IMR-90 (cell line): Measurements from ENCODE around the gene FLT1. TPM values are rescaled to one million over a fixed set of nuclear protein-coding genes. Genes with fewer than 3 reads are reported as not detected.

ENCODE experiments used
- ATAC-seq: fragments of 200-7000 bp; cut with Tn5 transposase; 2 replicates; pipeline ENCODE4 v1.9.1; 2020; ENCODE audit warnings: low read depth, mild to moderate bottlenecking, moderate library complexity
- BruUV-seq: library from RNA; stranded (reverse); fragments of 400-500 nt; replicated peaks from 2 replicates; lab custom pipeline; 2021; lab: Mats Ljungman, UMichigan
- CTCF ChIA-PET: fragments of 300-600 bp; formaldehyde crosslinking; extraction: SDS; loops from one replicate; lab custom pipeline; 2021; ENCODE audit warnings: antibody characterized with exemption; lab: Yijun Ruan, JAX
- POLR2A ChIA-PET: fragments of 300-600 bp; sonication (Branson Sonifier 250); formaldehyde crosslinking; loops from one replicate; lab custom pipeline; 2022; ENCODE audit warnings: antibody characterized with exemption; ENCODE audit not compliant: unreplicated experiment; lab: Charles Lee
- DNase-seq: peaks from one replicate; pipeline ENCODE4 v3.0.0; 2013
- H2AFZ ChIP-seq: replicated peaks from 2 replicates; pipeline ENCODE3; 2013; ENCODE audit warnings: low read length, mild to moderate bottlenecking; ENCODE audit not compliant: poor library complexity
- H2AK5ac ChIP-seq: 2 replicates; pipeline ENCODE4 v1.6.1; 2013; ENCODE audit warnings: low read depth, low read length, inconsistent platforms
- H2AK9ac ChIP-seq: replicated peaks from 2 replicates; pipeline ENCODE3; 2013; ENCODE audit warnings: mild to moderate bottlenecking, low read depth, low read length, moderate library complexity; ENCODE audit not compliant: poor library complexity
- H2BK120ac ChIP-seq: 2 replicates; pipeline ENCODE4 v1.6.1; 2013; ENCODE audit warnings: low read depth, low read length, inconsistent platforms
- H2BK15ac ChIP-seq: 3 replicates; pipeline ENCODE4 v1.6.1; 2013; ENCODE audit warnings: low read depth, low read length, inconsistent platforms
- H2BK20ac ChIP-seq: 2 replicates; pipeline ENCODE4 v1.6.1; 2013; ENCODE audit warnings: low read depth, mild to moderate bottlenecking, inconsistent platforms, low read length, moderate library complexity
- H2BK5ac ChIP-seq: 2 replicates; pipeline ENCODE4 v1.6.1; 2013; ENCODE audit warnings: mild to moderate bottlenecking, low read depth, low read length, inconsistent platforms; ENCODE audit not compliant: poor library complexity, severe bottlenecking
- H3K14ac ChIP-seq: replicated peaks from 2 replicates; pipeline ENCODE4 v1.6.1; 2013; ENCODE audit warnings: low read depth, low read length, inconsistent platforms
- H3K18ac ChIP-seq: 2 replicates; pipeline ENCODE4 v1.6.1; 2013; ENCODE audit warnings: low read depth, low read length, control low read depth
- H3K23ac ChIP-seq: 2 replicates; pipeline ENCODE4 v1.6.1; 2013; ENCODE audit warnings: low read depth, low read length, inconsistent platforms
- H3K27ac ChIP-seq: 2 replicates; pipeline ENCODE4 v1.5.1; 2013; ENCODE audit warnings: mild to moderate bottlenecking, control low read depth, low read length; ENCODE audit not compliant: insufficient read depth
- H3K27me3 ChIP-seq: 2 replicates; pipeline ENCODE4 v1.6.1; 2013; ENCODE audit warnings: low read length; ENCODE audit not compliant: control insufficient read depth, insufficient read depth
- H3K36me3 ChIP-seq: 2 replicates; pipeline ENCODE4 v1.6.1; 2013; ENCODE audit warnings: low read length, mixed read lengths; ENCODE audit not compliant: control insufficient read depth, insufficient read depth
- H3K4ac ChIP-seq: 2 replicates; pipeline ENCODE4 v1.6.1; 2013; ENCODE audit warnings: low read depth, low read length, inconsistent platforms
- H3K4me1 ChIP-seq: 2 replicates; pipeline ENCODE4 v1.6.1; 2013; ENCODE audit warnings: low read length, mixed read lengths; ENCODE audit not compliant: control insufficient read depth, insufficient read depth
- H3K4me2 ChIP-seq: 2 replicates; pipeline ENCODE4 v1.6.1; 2013; ENCODE audit warnings: low read depth, mild to moderate bottlenecking, control low read depth, low read length, moderate library complexity
- H3K4me3 ChIP-seq: 2 replicates; pipeline ENCODE4 v1.5.1; 2013; ENCODE audit warnings: low read depth, mild to moderate bottlenecking, control low read depth, low read length, moderate library complexity; ENCODE audit not compliant: insufficient read depth
- H3K56ac ChIP-seq: 2 replicates; pipeline ENCODE4 v1.6.1; 2013; ENCODE audit warnings: low read length, inconsistent platforms; ENCODE audit not compliant: insufficient read depth; ENCODE audit errors: extremely low read depth
- H3K79me1 ChIP-seq, 2 experiments: 2 replicates each; pipeline ENCODE4 v1.6.1; 2013; ENCODE audit warnings: low read length in 2 of 2, inconsistent platforms in 1 of 2, low read depth in 1 of 2
- H3K9ac ChIP-seq: 2 replicates; pipeline ENCODE4 v1.6.1; 2013; ENCODE audit warnings: low read depth, low read length, control low read depth
- H3K9me1 ChIP-seq: 2 replicates; pipeline ENCODE4 v1.6.1; 2013; ENCODE audit warnings: low read length, inconsistent platforms; ENCODE audit not compliant: insufficient read depth
- H3K9me3 ChIP-seq: 2 replicates; pipeline ENCODE4 v1.6.1; 2013; ENCODE audit warnings: low read length; ENCODE audit not compliant: control insufficient read depth, insufficient read depth
- H4K20me1 ChIP-seq: 2 replicates; pipeline ENCODE4 v1.6.1; 2013; ENCODE audit warnings: low read length, inconsistent platforms; ENCODE audit not compliant: insufficient read depth
- H4K5ac ChIP-seq: 2 replicates; pipeline ENCODE4 v1.6.1; 2013; ENCODE audit warnings: mild to moderate bottlenecking, low read depth, low read length, control low read depth
- H4K8ac ChIP-seq, 2 experiments: 2 replicates each; pipeline ENCODE4 v1.6.1; 2013; ENCODE audit warnings: low read depth in 2 of 2, low read length in 2 of 2, control low read depth in 1 of 2, inconsistent platforms in 1 of 2
- H4K91ac ChIP-seq: 2 replicates; pipeline ENCODE4 v1.6.1; 2013; ENCODE audit warnings: low read depth, low read length, inconsistent platforms; ENCODE audit not compliant: insufficient read depth
- CEBPB ChIP-seq: IDR thresholded peaks from 2 replicates; pipeline ENCODE4 v1.6.1; 2012; ENCODE audit warnings: low read depth, low read length, improper control_type of control experiment
- CTCF ChIP-seq: conservative IDR thresholded peaks from 2 replicates; pipeline ENCODE4 v1.5.1; 2012; ENCODE audit warnings: mild to moderate bottlenecking, low read depth, low read length, improper control_type of control experiment
- ELK1 ChIP-seq: fragments of 150-350 bp; IDR thresholded peaks from 2 replicates; pipeline ENCODE4 v1.6.1; 2016; ENCODE audit warnings: low read depth, mild to moderate bottlenecking, low read length, moderate library complexity, borderline replicate concordance
- FOS ChIP-seq: fragments of 150-350 bp; IDR thresholded peaks from 2 replicates; pipeline ENCODE4 v1.6.1; 2016; ENCODE audit warnings: low read depth, low read length
- POLR2A ChIP-seq: IDR thresholded peaks from 2 replicates; pipeline ENCODE4 v1.6.1; 2012; ENCODE audit warnings: mild to moderate bottlenecking, low read depth, low read length
- RAD21 ChIP-seq: IDR thresholded peaks from 2 replicates; pipeline ENCODE4 v1.6.1; 2012; ENCODE audit warnings: low read length, improper control_type of control experiment
- WGBS, 2 experiments: methylation state at CpG; one replicate each; pipeline versions ENCODE4 v1.1.5 to v1.1.7; 2013; ENCODE audit warnings: missing lambda C conversion rate in 2 of 2; ENCODE audit not compliant: insufficient read length in 1 of 2; ENCODE audit errors: extremely low coverage in 2 of 2; 5-methylcytosine and 5-hydroxymethylcytosine counted together
- dilution Hi-C: fragments of 300-500 bp; cut with HindIII; formaldehyde crosslinking; loops from one replicate; pipeline ENCODE4 v1.14.3; 2018; ENCODE audit warnings: low sequenced_read_pairs; ENCODE audit not compliant: unreplicated experiment
- in situ Hi-C: fragments of 300-500 bp; cut with MboI; formaldehyde crosslinking; loops from 3 replicates; pipeline ENCODE4 v1.14.3; 2019; ENCODE audit warnings: low sequenced_read_pairs, inconsistent platforms, mixed read lengths
- intact Hi-C: fragments of 100-400 bp; cut with micrococcal nuclease; formaldehyde crosslinking; loops from 2 replicates; pipeline ENCODE4 v1.10.0; 2022
- polyA plus RNA-seq, 3 experiments: library from polyadenylated mRNA; depleted of rRNA; stranded (reverse); fragments of >200 nt; gene quantifications; 2 replicates each; pipeline ENCODE4 v1.2.3, GENCODE V29; 2012; ENCODE audit warnings: low replicate concordance in 1 of 3
- total RNA-seq: library from RNA; depleted of rRNA; stranded (reverse); fragments of >200 nt; gene quantifications from 2 replicates; pipeline ENCODE4 v1.2.3, GENCODE V29; 2012

FLT1 gene
- total and polyA plus RNA-seq, 2 of the 4 experiments (the other 2 are of a cell fraction), result 4.5 to 10.4 TPM

GRCh38 chr13:28458051-28458450 lies 36.9 kb downstream of the FLT1 start:
- H4K91ac ChIP-seq, result no peak overlapping the region
- no peaks in the 10 kb centered on the region for H3K4me1 ChIP-seq
- H2BK20ac ChIP-seq, result no peak overlapping the region
- H2AK9ac ChIP-seq, result no peak overlapping the region
- H3K27ac ChIP-seq, result no peak overlapping the region
- H2BK5ac ChIP-seq, result no peak overlapping the region
- H3K4me2 ChIP-seq, result no peak overlapping the region
- H3K14ac ChIP-seq, result no peak overlapping the region
- H2AFZ ChIP-seq, result no peak overlapping the region
- intact Hi-C loops, result no loop called here
- in situ Hi-C loops, result no loop called here
- H4K20me1 ChIP-seq, result no peaks in the 10 kb centered on the region
- ChIA-PET POLR2A (interaction anchor here (0.6 kb wide), 1 partner anchor 1049 kb away, joined by 3 read pairs; no protein-coding TSS in a partner anchor), CTCF (no interaction called here)
- dilution Hi-C loops, result no loop called here
- no peak overlapping the region for H4K5ac ChIP-seq
- H3K9me3 ChIP-seq, result no peaks in the 10 kb centered on the region
- DNase-seq (no peak), ATAC-seq (no peak)
- no peak overlapping the region for H3K4me3 ChIP-seq
- H3K9me1 ChIP-seq, result peaks cover 3% of the 10 kb centered on the region; the same call in 1 of the 2 replicates
- no peak overlapping the region for H2BK120ac ChIP-seq
- TF ChIP-seq ELK1 (no peak), RAD21 (no peak), CEBPB (no peak), FOS (no peak), CTCF (no peak), POLR2A (no peak)
- no peak overlapping the region for H2AK5ac ChIP-seq
- BruUV-seq, result no TSS peak
- H3K18ac ChIP-seq, result no peak overlapping the region
- H4K8ac ChIP-seq, result no peak overlapping the region
- H3K23ac ChIP-seq, result no peak overlapping the region
- no CpG with 5 or more reads among the region's 7 CpGs for WGBS, 2 experiments
- no peaks in the 10 kb centered on the region for H3K27me3 ChIP-seq
- H3K9ac ChIP-seq, result no peak overlapping the region
- H2BK15ac ChIP-seq, result no peak overlapping the region
- H3K79me1 ChIP-seq, result 0 out of 4 replicates have a peak, but pooled peaks cover 0 to 5% of the 10 kb centered on the region in 2 experiments
- H3K36me3 ChIP-seq, result no peaks in the 10 kb centered on the region
- no peak overlapping the region for H3K56ac ChIP-seq
- H3K4ac ChIP-seq, result no peak overlapping the region
